Measurements from ENCODE around the gene PPP1R12A.

PPP1R12A gene

GRCh38 chr12:79775355-79776027, 159.4 kb downstream of the PPP1R12A start:
- Histone ChIP-seq H3K27ac (no peak overlapping the region), H3K4me3 (no peak overlapping the region)
- no peak for TF ChIP-seq CTCF (IDR thresholded peaks at IDR 0.05)
- DNase-seq (ENCODE audit: low spot score): no peak

GRCh38 chr12:79773896-79774295, 161.0 kb downstream of the PPP1R12A start:
- Histone ChIP-seq H3K4me3 (no peak overlapping the region), H3K27ac (no peak overlapping the region)
- DNase-seq (ENCODE audit: low spot score): no peak
- TF ChIP-seq CTCF (IDR thresholded peaks at IDR 0.05): no peak

GRCh38 chr12:79769860-79770485, 164.9 kb downstream of the PPP1R12A start:
- Histone ChIP-seq H3K4me3 (no peak overlapping the region), H3K27ac (no peak overlapping the region)
- no peak for TF ChIP-seq CTCF (IDR thresholded peaks at IDR 0.05)
- no peak for DNase-seq (ENCODE audit: low spot score)

GRCh38 chr12:79769189-79769859, 165.6 kb downstream of the PPP1R12A start:
- no peak for DNase-seq (ENCODE audit: low spot score)
- H3K27ac ChIP-seq: no peak overlapping the region
- no peak overlapping the region for H3K4me3 ChIP-seq
- TF ChIP-seq CTCF (IDR thresholded peaks at IDR 0.05): no peak

- no peak for DNase-seq (ENCODE audit: low spot score)
- Histone ChIP-seq H3K27ac (no peak overlapping the region), H3K4me3 (no peak overlapping the region)
- no peak for TF ChIP-seq CTCF (IDR thresholded peaks at IDR 0.05)
These were observed 168.0 kb downstream of the PPP1R12A start for GRCh38 chr12:79766705-79767464.

GRCh38 chr12:79765157-79765556, 169.7 kb downstream of the PPP1R12A start:
- Histone ChIP-seq H3K4me3 (no peak overlapping the region), H3K27ac (no peak overlapping the region)
- DNase-seq (ENCODE audit: low spot score): no peak
- no peak for TF ChIP-seq CTCF (IDR thresholded peaks at IDR 0.05)
